H1 (cell line): ENCODE results near the gene HIPK2.

Source experiments
- NRF1 ChIP-seq: IDR thresholded peaks from 2 replicates; pipeline ENCODE4 v1.6.1; 2011; ENCODE audit warnings: mild to moderate bottlenecking, low read depth, low read length, improper control_type of control experiment
- POLR2AphosphoS5 ChIP-seq: IDR thresholded peaks from 2 replicates; pipeline ENCODE4 v1.6.1; 2011; ENCODE audit warnings: low read depth, low read length

GRCh38 chr7:139568813-139569490 is 208.8 kb downstream of the HIPK2 start:
- TF ChIP-seq POLR2AphosphoS5 (no peak), NRF1 (no peak)
